Measurements from ENCODE around the gene CNOT11. TPM values are rescaled to one million over a fixed set of nuclear protein-coding genes. Genes with fewer than 3 reads are reported as not detected.
"Not testable (repeated sequence)": the region's sequence is repeated elsewhere in the genome, so short reads cannot be mapped to it uniquely, and the experiment has no call there.

CNOT11 gene
- total RNA-seq, 1 donor from 2014 or later = 38.3 TPM

DNA sequence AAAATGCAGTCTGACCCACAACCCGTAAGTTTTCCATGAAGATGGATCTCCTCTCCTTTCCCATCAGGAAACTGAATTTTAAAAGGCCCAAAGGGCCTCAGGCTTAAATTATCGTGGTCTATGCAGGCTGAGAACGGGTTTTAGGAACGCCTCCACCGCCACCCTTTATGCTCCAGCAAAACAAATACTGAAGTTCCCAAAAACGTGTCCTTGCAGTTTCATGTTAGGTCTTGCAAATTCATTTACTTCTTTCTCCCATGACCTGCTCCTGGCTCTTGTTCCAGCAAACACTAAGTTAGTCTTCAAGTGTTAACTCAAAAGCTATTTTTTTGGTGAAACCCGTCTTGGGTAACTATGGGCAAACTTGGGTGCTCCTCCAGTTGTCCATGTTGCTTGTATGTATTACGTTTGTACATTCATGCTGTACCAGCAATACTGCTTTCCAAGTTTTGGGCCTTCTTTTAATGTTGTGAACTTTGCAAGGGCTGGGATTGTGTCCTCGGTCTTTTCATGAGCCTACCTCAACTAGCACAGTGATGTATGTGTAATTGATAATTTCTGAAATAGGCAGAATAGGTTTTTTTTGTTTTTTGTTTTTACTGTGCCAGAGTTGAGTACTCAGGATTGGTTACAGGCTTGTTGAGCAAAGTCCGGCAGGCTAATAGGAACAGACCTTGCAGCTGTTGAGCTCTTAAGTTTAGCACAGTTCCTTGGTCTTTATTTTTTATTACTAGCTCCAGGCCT is 57.6 kb downstream of the CNOT11 start:
- TF ChIP-seq, protein P1, sequence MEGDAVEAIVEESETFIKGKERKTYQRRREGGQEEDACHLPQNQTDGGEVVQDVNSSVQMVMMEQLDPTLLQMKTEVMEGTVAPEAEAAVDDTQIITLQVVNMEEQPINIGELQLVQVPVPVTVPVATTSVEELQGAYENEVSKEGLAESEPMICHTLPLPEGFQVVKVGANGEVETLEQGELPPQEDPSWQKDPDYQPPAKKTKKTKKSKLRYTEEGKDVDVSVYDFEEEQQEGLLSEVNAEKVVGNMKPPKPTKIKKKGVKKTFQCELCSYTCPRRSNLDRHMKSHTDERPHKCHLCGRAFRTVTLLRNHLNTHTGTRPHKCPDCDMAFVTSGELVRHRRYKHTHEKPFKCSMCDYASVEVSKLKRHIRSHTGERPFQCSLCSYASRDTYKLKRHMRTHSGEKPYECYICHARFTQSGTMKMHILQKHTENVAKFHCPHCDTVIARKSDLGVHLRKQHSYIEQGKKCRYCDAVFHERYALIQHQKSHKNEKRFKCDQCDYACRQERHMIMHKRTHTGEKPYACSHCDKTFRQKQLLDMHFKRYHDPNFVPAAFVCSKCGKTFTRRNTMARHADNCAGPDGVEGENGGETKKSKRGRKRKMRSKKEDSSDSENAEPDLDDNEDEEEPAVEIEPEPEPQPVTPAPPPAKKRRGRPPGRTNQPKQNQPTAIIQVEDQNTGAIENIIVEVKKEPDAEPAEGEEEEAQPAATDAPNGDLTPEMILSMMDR (IDR thresholded peaks at IDR 0.05; ENCODE audit: unreplicated experiment) = no peak
- no peaks in the 10 kb centered on the region for H3K27me3 Mint-ChIP-seq (ENCODE audit: low read depth)
- DNase-seq (ENCODE audit: low spot score in 2 of 2, unreplicated experiment in 2 of 2) = no peak
- peak overlapping the region; percentile 44 for H3K4me3 Mint-ChIP-seq
- H3K9me3 Mint-ChIP-seq = no peaks in the 10 kb centered on the region
- peaks cover 30% of the 10 kb centered on the region for H3K4me1 Mint-ChIP-seq
- H3K36me3 Mint-ChIP-seq = no peaks in the 10 kb centered on the region
- H3K27ac Mint-ChIP-seq = peak overlapping the region; percentile 41

DNA sequence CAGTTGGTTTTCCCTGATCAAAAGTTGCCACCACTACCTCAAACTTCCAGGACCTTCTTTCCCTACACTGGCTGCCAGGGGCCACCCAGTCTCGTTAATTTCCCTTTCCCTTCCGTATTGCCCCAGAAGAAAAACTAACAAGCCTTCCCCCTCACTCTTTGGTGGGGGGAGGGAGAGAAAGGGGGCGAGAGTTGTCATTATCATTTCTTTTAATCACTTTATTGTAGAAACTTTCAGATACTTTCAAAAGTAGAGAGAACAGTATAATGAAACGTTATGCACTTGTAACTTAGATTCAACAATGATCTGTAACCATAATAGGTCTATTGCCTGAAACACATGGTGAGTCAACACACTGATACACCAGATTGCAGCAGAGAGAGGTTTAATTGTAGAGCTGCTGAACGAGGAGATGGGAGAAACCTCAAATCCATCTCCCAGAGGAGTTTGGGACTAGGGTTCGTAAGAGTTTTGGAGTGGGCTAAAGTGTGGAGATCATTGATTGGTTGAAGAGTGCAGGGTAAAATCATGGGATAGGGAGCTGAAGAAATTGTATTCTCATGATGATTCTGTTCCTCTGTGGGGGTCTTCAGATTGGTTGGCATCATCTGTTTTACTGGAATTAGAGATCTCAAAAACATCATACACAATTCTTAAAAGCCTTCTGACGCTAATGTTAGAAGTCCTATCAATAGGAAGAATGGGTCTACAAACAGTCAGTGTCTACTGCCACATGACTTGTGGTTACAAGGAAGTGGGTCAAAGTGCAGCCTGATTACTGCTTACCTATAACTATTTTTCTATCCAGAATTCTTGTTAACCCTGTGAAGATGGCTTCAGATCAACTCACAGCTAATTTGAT is 58.4 kb downstream of the CNOT11 start:
- H3K27me3 Mint-ChIP-seq (ENCODE audit: low read depth) = no peaks in the 10 kb centered on the region
- H3K4me3 Mint-ChIP-seq = no peak overlapping the region
- TF ChIP-seq, protein P1 (IDR thresholded peaks at IDR 0.05; ENCODE audit: unreplicated experiment) = no peak
- H3K4me1 Mint-ChIP-seq = peaks cover 23% of the 10 kb centered on the region
- DNase-seq (ENCODE audit: low spot score in 2 of 2, unreplicated experiment in 2 of 2) = no peak
- no peak overlapping the region for H3K27ac Mint-ChIP-seq
- no peaks in the 10 kb centered on the region for H3K36me3 Mint-ChIP-seq
- no peaks in the 10 kb centered on the region for H3K9me3 Mint-ChIP-seq

DNA sequence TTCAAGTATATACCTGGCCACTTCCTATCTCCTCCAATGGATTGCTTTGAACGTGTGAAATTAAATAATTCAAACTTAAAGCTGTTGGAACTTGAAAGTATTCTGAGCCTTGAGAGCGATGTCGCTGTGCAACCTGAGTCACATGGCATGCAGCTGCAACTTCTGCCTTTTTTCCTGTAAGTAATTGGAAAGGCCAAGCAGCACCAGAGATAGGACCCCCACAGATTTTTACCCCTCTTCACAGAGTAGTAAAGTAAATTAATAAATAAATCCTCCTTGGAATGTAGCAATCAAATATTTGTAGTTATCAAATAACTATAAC is 59.0 kb downstream of the CNOT11 start:
- Mint-ChIP-seq H3K9me3 (peaks cover 3% of the 10 kb centered on the region), H3K27me3 (ENCODE audit: low read depth) (no peaks in the 10 kb centered on the region), H3K4me3 (no peak overlapping the region), H3K36me3 (no peaks in the 10 kb centered on the region), H3K27ac (no peak overlapping the region), H3K4me1 (peaks cover 17% of the 10 kb centered on the region)
- no peak for DNase-seq (ENCODE audit: low spot score in 2 of 2, unreplicated experiment in 2 of 2)
- TF ChIP-seq, protein P1 (IDR thresholded peaks at IDR 0.05; ENCODE audit: unreplicated experiment) = no peak

DNA sequence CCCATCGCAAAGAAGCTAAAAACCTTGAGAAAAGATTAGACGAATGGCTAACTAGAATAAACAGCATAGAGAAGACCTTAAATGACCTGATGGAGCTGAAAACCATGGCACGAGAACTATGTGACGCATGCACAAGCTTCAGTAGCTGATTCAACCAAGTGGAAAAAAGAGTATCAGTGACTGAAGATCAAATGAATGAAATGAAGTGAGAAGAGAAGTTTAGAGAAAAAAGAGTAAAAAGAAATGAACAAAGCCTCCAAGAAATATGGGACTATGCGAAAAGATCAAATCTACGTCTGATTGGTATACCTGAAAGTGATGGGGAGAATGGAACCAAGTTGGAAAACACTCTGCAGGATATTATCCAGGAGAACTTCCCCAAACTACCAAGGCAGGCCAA is 63.9 kb downstream of the CNOT11 start:
- H3K4me3 Mint-ChIP-seq; H3K27me3 Mint-ChIP-seq (ENCODE audit: low read depth); H3K27ac Mint-ChIP-seq; H3K4me1 Mint-ChIP-seq; H3K36me3 Mint-ChIP-seq; DNase-seq (ENCODE audit: low spot score in 2 of 2, unreplicated experiment in 2 of 2): not testable (repeated sequence)
- peaks cover 16% of the 10 kb centered on the region for H3K9me3 Mint-ChIP-seq

Small RNA genes lying within 50 kb of the gene (microRNA-seq; reads per million reads assigned to microRNA genes)
- 5.0 reads per million, percentile 18 among the genes with 10 or more reads in this experiment for gene MIR5696

Other genes with a start within 250 kb of the CNOT11 start
- 11.5 to 13.1 TPM (median 12.7 TPM) in 3 replicates for gene TBC1D8, start 101.5 kb upstream of the CNOT11 start, total RNA-seq
- 52.5 to 59.5 TPM (median 57.6 TPM) in 3 replicates for gene RNF149, start 55.8 kb downstream of the CNOT11 start, total RNA-seq
- gene CREG2, start 134.6 kb downstream of the CNOT11 start, total RNA-seq = 0.20 to 0.88 TPM (median 0.42 TPM) in 3 replicates
- 0.65 to 0.86 TPM (median 0.66 TPM) in 3 replicates for gene RFX8, start 222.2 kb downstream of the CNOT11 start, total RNA-seq